KOPT-K1 (cell line): ENCODE results near the gene WDFY3.

ENCODE experiments used
- H3K27ac ChIP-seq: fragments of 200-600 bp; sonication (generic); 2 replicates; pipeline ENCODE4 v1.5.1; 2016; ENCODE audit warnings: antibody characterized with exemption, mild to moderate bottlenecking, low read depth, low read length; ENCODE audit not compliant: poor library complexity, severe bottlenecking
- H3K36me3 ChIP-seq: fragments of 200-600 bp; sonication (generic); 2 replicates; pipeline ENCODE4 v1.5.1; 2017; ENCODE audit warnings: antibody characterized with exemption, mild to moderate bottlenecking, low read length, moderate library complexity; ENCODE audit not compliant: insufficient read depth
- H3K9me3 ChIP-seq: fragments of 200-600 bp; sonication (generic); 2 replicates; pipeline ENCODE4 v1.5.1; 2017; ENCODE audit warnings: antibody characterized with exemption, low read length, mild to moderate bottlenecking; ENCODE audit not compliant: insufficient read depth, poor library complexity, severe bottlenecking

Gene WDFY3

GRCh38 chr4:84719115-84719514 lies 247.4 kb downstream of the WDFY3 start:
- Histone ChIP-seq H3K36me3 (no peaks in the 10 kb centered on the region), H3K27ac (no peak overlapping the region), H3K9me3 (no peaks in the 10 kb centered on the region)

- no peaks in the 10 kb centered on the region for H3K36me3 ChIP-seq
Observed at GRCh38 chr4:84718699-84719098, 247.8 kb downstream of the WDFY3 start.

GRCh38 chr4:84710548-84710947 lies 255.9 kb downstream of the WDFY3 start:
- no peaks in the 10 kb centered on the region for H3K36me3 ChIP-seq
- no peaks in the 10 kb centered on the region for H3K9me3 ChIP-seq
- no peak overlapping the region for H3K27ac ChIP-seq

More at GRCh38 chr4:84718699-84719098, 247.8 kb downstream of the WDFY3 start:
- no peaks in the 10 kb centered on the region for H3K9me3 ChIP-seq
- H3K27ac ChIP-seq, result no peak overlapping the region

DNA sequence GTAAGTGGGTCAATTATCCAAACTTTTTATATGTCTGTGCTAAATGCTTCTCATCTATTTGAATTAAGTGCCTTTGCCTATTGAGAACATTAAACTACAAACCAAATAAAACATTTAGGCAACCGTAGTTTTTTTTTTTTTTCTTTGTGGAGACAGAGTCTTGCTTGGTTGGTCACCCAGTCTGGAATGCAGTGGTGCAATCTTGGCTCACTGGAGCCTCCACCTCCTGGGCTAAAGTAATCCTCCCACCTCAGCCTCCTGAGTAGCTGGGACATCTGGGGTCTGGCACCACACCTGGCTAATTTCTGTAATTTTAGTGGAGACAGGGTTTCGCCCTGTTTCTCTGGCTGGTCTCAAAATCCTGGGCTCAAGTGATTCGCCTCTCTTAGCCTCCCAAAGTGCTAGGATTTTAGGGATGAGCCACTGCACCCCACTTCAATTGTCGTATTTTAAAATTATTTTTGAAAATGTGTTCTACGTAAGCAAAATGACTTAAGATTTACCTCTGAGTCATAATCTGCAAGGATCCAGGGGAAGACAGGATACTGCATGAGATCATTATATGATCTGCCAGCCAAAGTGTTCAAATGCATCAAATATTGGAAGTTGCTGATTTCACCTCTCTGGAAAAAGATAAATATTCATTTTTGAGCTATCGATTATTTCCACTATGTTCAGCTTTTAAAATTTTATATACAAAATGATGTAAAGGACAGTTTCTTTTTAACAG lies 257.9 kb downstream of the WDFY3 start:
- Histone ChIP-seq H3K9me3 (no peaks in the 10 kb centered on the region), H3K27ac (no peak overlapping the region), H3K36me3 (no peaks in the 10 kb centered on the region)

- Histone ChIP-seq H3K9me3 (no peaks in the 10 kb centered on the region), H3K36me3 (no peaks in the 10 kb centered on the region), H3K27ac (no peak overlapping the region)
Observed at GRCh38 chr4:84706286-84706685, 260.2 kb downstream of the WDFY3 start.

GRCh38 chr4:84699001-84699671 lies 267.4 kb downstream of the WDFY3 start:
- H3K36me3 ChIP-seq, result no peaks in the 10 kb centered on the region
- H3K27ac ChIP-seq, result no peak overlapping the region
- H3K9me3 ChIP-seq, result no peaks in the 10 kb centered on the region

DNA sequence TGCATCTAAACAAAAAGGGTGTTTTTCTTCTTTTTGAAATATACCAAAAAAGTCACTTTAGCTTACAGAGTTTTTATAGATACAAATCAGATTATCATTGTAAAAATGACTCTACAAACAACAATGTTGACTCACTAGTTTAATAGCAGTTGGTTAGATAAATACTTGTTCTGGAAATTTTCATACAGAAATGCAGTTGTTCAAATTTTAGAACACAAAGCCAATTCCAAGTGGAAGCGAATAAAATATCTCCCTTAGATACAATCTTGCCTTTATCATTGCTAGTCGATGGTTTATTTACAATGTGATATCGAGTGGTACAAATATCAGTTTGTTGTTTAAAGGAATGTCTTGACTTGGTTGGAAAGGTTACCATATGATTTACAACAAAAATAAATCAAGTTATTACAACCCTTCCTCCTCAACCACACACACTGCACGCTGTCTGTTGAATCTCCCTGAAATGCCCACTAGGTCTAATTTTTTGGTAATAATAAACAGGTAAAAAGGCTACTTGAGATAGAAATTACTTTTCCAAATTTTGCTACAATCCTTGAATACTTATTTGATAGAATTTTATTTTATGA lies 268.8 kb downstream of the WDFY3 start:
- H3K36me3 ChIP-seq, result no peaks in the 10 kb centered on the region
- no peaks in the 10 kb centered on the region for H3K9me3 ChIP-seq
- no peak overlapping the region for H3K27ac ChIP-seq

DNA sequence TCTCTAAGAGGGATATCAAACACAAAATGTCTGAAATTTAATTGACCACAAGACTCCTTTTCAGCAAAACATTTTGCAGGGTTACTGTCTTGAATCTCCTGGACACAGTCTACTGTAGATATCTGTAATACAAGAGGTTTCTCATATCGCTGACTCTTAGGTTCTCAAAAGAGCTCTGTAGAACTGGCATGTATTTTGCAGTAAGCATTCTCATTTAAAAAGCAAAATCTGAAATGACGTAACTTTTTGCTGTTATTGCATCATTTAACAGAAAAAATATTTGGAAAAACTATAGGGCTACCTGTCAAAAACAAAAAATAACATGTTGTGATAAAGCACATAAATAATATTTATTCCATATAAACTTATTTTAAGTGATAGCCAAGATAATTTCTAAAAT lies 269.3 kb downstream of the WDFY3 start:
- Histone ChIP-seq H3K9me3 (no peaks in the 10 kb centered on the region), H3K36me3 (no peaks in the 10 kb centered on the region), H3K27ac (no peak overlapping the region)

GRCh38 chr4:84691800-84692199 lies 274.7 kb downstream of the WDFY3 start:
- Histone ChIP-seq H3K9me3 (no peaks in the 10 kb centered on the region), H3K36me3 (no peaks in the 10 kb centered on the region), H3K27ac (no peak overlapping the region)

DNA sequence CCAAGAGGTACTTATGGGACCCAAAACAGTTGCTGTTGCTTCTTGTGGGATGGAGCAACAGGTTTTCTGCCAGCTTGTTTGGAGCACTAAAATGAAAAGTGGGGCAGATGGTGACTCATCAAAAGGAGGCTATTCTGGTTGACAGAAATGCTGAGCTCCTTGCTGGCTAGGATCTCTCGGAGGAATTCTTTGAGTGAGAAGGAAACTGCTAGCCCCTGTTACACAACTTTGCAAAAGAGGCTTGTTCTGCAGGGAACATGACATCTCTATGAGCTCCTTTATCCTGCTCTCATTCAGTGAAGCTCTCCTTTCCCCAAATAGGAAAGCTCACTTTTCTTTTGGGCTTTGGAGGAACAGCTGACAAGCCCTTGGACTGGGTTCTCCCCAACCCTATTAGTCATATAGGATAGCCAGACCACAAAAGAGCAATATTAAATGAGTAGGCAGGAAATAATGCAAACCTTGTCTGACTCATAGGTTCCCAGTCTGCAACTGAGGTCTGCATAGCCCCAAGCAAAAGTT lies 275.3 kb downstream of the WDFY3 start:
- H3K27ac ChIP-seq, result no peak overlapping the region
- no peaks in the 10 kb centered on the region for H3K36me3 ChIP-seq
- no peaks in the 10 kb centered on the region for H3K9me3 ChIP-seq

GRCh38 chr4:84690481-84690880 lies 276.0 kb downstream of the WDFY3 start:
- H3K36me3 ChIP-seq, result no peaks in the 10 kb centered on the region
- H3K9me3 ChIP-seq, result no peaks in the 10 kb centered on the region
- H3K27ac ChIP-seq, result no peak overlapping the region

GRCh38 chr4:84689197-84689596 lies 277.3 kb downstream of the WDFY3 start:
- Histone ChIP-seq H3K36me3 (no peaks in the 10 kb centered on the region), H3K9me3 (no peaks in the 10 kb centered on the region), H3K27ac (no peak overlapping the region)

DNA sequence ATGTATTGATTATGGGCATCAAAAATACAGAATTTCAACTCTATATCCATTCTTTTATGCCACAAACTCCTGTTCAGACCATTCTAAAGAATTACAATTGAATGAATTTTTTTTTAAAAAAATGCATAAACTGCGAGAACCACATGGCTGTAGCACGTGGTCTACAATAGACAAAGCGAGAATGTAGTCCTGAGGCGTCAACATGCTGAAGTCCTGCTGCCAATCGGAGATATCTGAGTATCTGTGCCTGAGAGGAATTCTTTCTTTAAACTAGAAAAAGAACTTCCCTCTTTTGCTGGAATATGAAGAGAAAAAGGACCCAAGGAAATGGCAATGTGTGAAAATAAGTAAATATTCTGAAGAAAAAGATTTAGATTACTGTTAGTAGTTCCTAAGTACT lies 277.9 kb downstream of the WDFY3 start:
- no peaks in the 10 kb centered on the region for H3K36me3 ChIP-seq
- no peaks in the 10 kb centered on the region for H3K9me3 ChIP-seq
- no peak overlapping the region for H3K27ac ChIP-seq

GRCh38 chr4:84685105-84685504 lies 281.4 kb downstream of the WDFY3 start:
- no peaks in the 10 kb centered on the region for H3K36me3 ChIP-seq
- no peaks in the 10 kb centered on the region for H3K9me3 ChIP-seq
- no peak overlapping the region for H3K27ac ChIP-seq

GRCh38 chr4:84684361-84684760 lies 282.1 kb downstream of the WDFY3 start:
- no peaks in the 10 kb centered on the region for H3K36me3 ChIP-seq
- H3K27ac ChIP-seq, result no peak overlapping the region

More at GRCh38 chr4:84684361-84684760, 282.1 kb downstream of the WDFY3 start:
- H3K9me3 ChIP-seq, result no peaks in the 10 kb centered on the region
